HG02884 (cell line): Measurements from ENCODE around the gene PLEKHG4B.

Experiments used
- ATAC-seq: cut with Tn5 transposase; IDR thresholded peaks from one replicate; pipeline ENCODE4 v1.9.1; 2021; ENCODE audit warnings: mild to moderate bottlenecking, moderate library complexity; ENCODE audit not compliant: unreplicated experiment

PLEKHG4B gene

DNA sequence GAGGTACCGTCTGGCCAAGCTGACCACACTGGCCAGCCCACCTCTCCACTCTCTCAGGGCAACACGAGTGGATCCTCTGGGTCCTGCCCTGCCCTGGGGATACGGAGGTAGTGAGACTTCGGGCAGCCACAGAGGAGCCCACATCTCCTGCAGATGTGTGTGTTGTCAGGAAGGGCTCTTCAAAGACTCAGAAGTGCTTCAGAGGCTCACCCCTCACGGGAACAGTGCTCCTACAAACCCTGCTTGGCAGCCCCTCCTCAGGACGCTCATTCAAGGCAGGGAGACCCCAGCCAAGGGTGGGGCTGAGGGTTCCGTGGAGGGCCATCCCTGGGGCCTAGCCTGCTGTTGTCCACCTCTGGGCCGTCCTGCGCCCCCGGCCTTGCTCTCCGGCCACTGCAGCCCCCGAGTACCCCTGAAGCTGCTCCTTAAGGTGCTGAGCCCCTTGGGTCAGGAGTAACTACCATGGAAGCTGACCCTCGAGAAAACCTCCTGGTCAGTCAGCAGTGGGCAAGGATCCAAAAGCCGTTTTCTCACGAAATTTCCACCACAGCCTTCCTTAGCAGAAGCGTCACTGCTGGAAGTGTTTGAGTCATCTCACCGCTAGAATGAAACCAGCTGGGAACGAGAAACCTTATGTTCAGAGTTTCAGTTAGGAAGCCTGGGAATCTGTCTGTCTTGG lies 76.2 kb downstream of the PLEKHG4B start:
- no peak for ATAC-seq

- ATAC-seq = no peak
Measured at GRCh38 chr5:169071-169727, 77.2 kb downstream of the PLEKHG4B start.

GRCh38 chr5:169728-170094 lies 77.7 kb downstream of the PLEKHG4B start:
- ATAC-seq = no peak

DNA sequence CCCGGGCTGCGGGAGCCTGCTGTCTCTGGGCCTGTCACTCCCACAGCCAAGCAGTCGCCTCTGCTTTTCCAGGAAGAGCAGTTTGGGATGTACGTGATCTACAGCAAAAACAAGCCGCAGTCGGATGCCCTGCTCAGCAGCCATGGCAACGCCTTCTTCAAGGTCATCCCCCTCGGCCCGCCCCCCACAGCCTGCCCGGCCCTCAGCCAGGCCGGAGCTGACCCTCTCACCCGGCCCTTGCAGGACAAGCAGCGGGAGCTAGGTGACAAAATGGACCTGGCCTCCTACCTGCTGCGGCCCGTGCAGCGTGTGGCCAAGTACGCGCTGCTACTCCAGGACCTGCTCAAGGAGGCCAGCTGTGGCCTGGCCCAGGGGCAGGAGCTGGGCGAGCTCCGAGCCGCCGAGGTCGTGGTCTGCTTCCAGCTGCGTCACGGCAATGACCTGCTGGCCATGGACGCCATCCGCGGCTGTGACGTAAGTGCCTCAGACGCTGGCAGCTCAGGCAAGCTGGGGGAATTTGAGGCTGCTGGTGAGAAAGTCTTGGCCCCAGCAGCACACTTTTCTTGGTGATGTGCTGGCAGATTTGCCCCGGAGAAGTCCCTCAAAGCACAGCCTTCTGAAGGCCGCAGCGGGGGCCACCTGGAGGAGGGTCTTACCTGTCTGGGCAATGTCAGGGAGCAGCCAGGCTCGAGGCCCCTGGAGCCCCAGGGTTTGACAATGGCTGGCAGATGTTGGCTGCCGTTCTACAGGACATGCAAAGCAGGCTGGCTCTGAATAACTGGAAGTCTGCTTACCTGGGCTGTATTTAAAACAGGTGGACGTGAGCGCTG lies 79.2 kb downstream of the PLEKHG4B start:
- no peak for ATAC-seq

DNA sequence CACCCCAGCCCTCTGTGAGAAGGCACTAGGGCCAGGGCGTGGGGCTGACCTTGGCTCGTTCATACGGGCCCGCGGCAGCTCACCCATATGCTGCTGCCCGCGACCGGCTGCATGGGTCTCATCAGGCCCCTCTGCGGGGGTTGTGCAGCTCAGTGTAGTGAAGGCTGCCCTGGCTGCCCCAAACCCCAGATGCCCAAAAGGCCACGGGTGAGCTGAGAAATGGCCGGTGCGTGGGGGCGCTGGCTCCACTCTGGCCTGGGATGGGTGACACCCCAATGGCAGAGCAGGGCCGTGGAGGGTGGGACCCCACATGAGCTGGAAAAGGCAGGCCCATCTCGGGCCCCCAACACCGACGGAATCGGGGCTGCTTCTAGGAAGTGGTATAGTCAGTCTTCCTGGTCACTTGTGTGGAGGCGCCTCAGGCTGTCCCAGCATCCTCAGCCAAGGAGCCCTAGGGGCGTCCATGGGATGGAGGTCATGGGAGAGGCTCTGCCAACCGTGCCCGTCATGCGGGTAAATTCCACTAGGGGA lies 79.9 kb downstream of the PLEKHG4B start:
- ATAC-seq = no peak

DNA sequence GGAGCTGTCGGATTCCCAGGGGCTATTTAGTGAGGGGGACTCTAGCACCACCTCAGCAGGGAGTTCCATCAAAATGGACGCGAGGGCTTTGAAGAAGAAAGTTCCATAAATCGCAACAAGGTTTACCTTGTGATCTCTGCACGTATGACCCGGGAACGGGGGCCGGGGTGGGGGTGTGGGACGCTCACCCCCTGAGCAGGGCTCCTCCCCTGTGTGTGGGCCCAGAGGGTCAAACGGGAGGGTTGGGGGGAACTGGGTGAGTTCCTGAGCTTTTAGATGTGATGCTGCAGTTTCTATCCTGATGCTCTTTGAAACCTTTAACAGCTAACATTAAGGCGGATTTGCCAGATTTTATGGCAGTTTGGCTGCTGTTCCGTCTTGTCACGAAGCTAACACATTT lies 80.5 kb downstream of the PLEKHG4B start:
- ATAC-seq = no peak

DNA sequence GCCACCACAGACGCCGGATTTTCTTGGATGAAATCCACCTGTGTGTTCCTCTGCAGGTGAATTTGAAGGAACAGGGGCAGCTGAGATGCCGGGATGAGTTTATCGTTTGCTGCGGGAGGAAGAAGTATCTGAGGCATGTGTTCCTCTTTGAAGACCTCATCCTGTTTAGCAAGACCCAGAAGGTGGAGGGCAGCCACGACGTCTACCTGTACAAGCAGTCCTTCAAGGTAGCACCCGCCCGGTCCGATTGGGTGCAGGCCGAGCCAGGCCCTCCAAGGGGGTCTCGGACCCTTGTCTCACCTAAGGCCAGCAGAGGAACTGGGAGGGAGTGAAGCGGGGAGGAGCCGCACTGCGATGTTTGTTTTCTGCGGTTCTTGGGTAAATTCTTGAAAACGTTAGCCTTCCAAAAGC lies 80.9 kb downstream of the PLEKHG4B start:
- ATAC-seq = no peak

DNA sequence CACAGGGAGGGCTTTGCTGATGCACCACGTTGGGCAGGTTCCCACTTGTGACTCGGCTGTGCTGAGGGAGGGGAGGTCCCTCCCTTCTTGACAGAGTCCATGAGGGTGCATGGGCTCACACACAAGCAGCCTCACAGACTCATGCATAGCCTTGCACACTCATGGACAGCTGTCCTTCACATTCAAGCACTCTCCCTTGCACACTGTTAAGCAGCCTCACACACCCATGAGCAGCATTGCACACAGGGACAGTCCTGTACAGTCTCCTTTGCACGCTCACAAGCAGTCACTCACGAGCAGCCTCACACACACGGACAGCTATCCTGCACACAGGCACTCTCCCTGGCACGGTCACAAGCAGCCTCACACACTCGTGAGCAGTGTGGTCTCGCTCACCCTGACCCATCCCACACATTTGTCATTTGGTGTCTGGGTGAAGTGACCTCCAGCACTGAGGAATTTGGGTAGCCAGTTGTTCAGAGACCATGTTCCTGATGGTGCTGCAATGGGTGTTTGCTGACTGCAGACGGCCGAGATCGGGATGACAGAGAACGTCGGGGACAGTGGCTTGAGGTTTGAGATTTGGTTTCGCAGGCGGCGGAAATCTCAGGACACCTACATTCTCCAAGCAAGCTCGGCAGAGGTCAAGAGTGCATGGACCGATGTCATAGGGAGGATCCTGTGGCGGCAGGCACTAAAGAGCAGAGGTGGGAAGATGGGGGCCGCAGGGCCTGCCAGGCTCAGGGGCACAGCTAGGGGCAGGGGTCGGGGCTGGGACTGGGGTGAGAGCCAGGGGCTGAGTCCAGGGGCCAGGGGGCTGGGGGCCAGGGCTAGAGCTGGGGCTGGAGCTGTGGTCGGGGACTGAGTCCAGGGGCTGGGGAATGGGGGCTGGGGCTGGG lies 81.7 kb downstream of the PLEKHG4B start:
- no peak for ATAC-seq

- ATAC-seq = no peak
Measured at GRCh38 chr5:174291-174600, 82.3 kb downstream of the PLEKHG4B start.

DNA sequence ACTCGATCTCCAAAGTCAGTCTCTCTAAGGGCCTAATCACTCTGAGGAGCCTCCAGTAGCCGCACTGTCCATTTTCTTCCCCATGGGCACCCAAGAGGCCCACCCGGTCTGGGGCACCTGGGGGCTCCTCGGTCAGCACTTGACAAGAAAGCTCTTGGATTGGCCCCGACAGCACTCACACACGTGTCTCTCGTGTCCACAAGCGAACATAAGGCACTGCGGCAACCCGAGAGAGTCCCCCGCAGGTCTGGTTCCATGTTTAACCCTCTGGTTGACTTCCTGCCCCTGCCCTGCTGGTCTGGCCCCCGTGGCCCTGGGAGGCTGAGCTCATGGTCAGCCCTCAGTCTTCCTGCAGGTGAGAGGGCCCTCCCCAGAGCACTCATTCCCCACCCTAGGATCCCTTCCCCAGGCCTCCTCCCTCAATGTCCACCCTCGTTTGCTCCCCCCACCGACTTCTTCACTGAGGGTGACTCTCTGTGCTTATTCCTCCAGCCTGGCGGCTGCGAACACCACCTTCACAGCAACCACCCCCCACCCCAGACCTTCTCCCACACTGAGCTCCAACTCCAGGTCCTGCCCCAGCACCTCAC lies 83.0 kb downstream of the PLEKHG4B start:
- ATAC-seq = no peak

- no peak for ATAC-seq
Measured at GRCh38 chr5:176296-176823, 84.4 kb downstream of the PLEKHG4B start.

DNA sequence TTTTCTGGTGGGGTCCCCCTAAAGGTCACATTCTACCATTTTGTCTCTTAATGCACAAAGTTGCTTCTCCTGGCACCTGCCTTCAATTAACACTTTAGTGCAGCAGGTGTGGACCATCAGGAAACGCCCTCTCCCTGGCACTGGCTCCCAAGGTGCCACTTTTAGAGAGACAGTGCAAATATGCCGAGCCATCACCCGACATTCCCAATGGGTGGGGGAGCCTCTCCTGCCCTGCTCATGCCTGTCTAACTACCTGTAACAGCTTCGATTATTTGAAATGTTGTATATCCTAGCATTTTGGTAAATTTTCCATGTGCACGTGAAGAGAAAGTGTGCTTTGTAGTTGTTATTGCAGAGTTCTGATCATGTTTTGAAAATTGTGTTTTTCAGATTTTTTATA lies 86.1 kb downstream of the PLEKHG4B start:
- ATAC-seq = no peak

DNA sequence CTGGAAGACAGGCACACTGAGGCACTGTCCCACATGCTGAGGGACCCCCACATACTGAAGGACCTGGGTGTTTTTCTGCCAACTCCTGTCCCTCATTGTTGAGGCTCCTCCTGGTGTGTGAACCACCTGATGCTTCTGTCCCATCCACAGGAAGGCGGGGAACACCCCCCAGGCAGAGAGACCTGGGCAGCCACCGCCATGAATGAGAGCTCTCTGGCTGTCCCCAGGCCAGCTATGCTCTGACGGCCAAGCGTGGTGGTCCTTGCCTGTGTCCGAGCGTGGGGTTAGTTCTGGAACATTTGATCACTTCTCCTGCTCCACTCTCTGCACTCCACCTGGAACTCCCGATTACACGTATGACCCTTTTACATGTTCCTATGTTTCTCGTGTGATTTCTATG lies 87.4 kb downstream of the PLEKHG4B start:
- no peak for ATAC-seq

- ATAC-seq = no peak
Measured at GRCh38 chr5:180286-180918, 88.4 kb downstream of the PLEKHG4B start.

DNA sequence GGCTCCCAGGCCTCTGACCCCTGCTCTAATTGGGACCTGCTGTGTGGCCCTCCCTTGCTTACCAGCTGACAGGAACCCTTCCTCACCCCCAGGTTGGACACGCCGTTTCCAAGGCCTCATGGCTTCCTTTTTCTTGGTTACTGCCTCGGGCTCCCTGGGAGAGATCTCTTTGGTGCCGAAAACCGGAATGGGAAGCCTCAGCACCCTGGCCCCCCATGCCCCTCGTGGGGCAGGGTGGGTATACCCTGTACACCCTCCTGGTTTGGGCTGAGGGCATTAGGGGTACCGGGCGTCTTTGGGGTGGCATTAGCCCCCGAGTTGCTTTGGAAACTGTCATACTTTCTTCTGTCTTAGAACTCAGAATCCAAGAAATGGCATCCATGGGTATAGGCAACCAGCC lies 89.2 kb downstream of the PLEKHG4B start:
- no peak for ATAC-seq

DNA sequence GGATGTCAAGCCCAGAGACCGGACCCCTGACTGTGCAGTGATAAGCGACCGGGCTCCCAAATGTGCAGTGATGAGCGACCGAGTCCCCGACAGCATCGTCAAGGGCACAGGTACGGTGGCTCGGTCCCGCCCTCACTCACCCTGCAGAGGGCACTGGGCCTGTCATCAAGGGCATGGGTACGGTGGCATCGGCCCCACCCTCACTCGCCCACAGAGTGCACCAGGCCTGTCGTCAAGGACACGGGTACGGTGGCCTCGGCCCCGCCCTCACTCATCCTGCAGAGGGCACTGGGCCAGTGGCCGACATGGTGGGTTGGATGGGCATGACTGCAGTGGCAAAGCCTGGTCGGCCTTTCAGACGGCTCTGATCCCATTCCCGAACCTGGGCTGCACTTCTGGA lies 89.6 kb downstream of the PLEKHG4B start:
- ATAC-seq = no peak

GRCh38 chr5:182126-182525 lies 90.2 kb downstream of the PLEKHG4B start:
- ATAC-seq = no peak

GRCh38 chr5:184471-184870 lies 92.5 kb downstream of the PLEKHG4B start:
- ATAC-seq = no peak

DNA sequence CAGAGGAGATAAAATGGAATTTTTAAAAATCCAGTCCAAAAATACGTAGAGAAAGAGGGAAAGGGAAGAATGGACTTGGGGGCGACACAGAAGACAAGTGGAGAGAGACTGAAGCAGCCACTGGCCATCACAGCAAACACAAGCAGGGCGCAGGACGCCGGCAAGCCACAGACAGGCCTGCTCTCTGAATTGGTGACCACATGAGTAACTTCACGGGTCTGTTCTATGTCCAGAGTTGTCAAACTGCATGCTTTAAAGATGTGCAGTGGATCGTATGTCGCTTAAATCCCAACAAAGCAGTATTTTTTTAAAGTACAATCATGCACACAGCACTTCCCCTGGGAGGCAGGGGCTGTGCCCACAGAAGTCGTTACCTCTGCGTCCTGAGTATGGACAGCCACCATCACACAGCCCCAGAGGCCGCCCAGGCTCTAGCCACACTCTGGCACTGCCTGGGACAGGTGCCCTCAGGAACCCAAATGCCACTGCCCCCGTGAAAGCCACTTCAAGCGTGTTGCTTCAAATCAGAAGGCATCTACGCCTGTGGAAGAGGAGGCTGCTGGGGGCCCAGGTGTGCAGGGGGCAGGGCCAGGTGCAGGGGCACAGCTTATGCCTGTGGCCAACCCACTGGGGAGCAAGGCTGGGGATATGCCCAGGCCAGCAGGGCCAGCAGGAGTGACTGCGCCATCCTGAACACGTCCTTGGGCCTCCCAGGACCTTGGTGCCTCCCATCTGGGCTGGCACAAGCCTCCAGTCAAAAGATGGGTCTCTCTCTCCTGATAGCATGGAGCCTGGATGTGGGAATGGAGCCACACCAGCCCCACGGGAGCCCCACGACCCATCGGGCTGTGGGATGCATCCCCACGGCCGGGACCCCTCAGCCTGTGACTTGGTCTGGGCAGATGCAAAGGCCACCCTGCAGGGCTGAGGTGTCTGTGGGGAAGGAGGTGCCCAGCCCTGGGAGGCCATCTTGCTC lies 93.4 kb downstream of the PLEKHG4B start:
- ATAC-seq = no peak
